Suppressor macrophage treated with lipopolysaccharide for 1 hour (primary cell): ENCODE measurements around the gene MAP3K9.

Source experiments
- DNase-seq, 3 donors: peaks; one replicate each; pipeline ENCODE4 v3.0.0-alpha.2; 2020 to 2022

Gene MAP3K9

GRCh38 chr14:70780396-70781075 lies 28.8 kb downstream of the MAP3K9 start:
- peak; percentile 25 to 51 (median 45) for DNase-seq

- DNase-seq, result no peak
These were observed 29.6 kb downstream of the MAP3K9 start for GRCh38 chr14:70779667-70780066.

- no peak for DNase-seq
These were observed 33.1 kb downstream of the MAP3K9 start for GRCh38 chr14:70776197-70776596.

GRCh38 chr14:70773182-70773862 lies 36.0 kb downstream of the MAP3K9 start:
- DNase-seq, result no peak

GRCh38 chr14:70771781-70772212 lies 37.5 kb downstream of the MAP3K9 start:
- DNase-seq, result no peak

GRCh38 chr14:70770490-70770889 lies 38.8 kb downstream of the MAP3K9 start:
- no peak for DNase-seq

- DNase-seq, result no peak
These were observed 49.9 kb downstream of the MAP3K9 start for GRCh38 chr14:70759398-70759797.

GRCh38 chr14:70755655-70756054 lies 53.7 kb downstream of the MAP3K9 start:
- DNase-seq, result no peak

GRCh38 chr14:70754991-70755390 lies 54.3 kb downstream of the MAP3K9 start:
- DNase-seq, result no peak

GRCh38 chr14:70753518-70753953 lies 55.8 kb downstream of the MAP3K9 start:
- no peak for DNase-seq

- DNase-seq, result no peak
These were observed 60.9 kb downstream of the MAP3K9 start for GRCh38 chr14:70748422-70748821.

- no peak for DNase-seq
These were observed 64.7 kb downstream of the MAP3K9 start for GRCh38 chr14:70744641-70745040.

- no peak for DNase-seq
These were observed 67.0 kb downstream of the MAP3K9 start for GRCh38 chr14:70742316-70742715.

- no peak for DNase-seq
These were observed 67.8 kb downstream of the MAP3K9 start for GRCh38 chr14:70741482-70741881.

- no peak for DNase-seq
These were observed 74.3 kb downstream of the MAP3K9 start for GRCh38 chr14:70735043-70735442.

GRCh38 chr14:70731447-70732239 lies 77.7 kb downstream of the MAP3K9 start:
- DNase-seq, result no peak

GRCh38 chr14:70730393-70730792 lies 78.9 kb downstream of the MAP3K9 start:
- DNase-seq, result no peak

- DNase-seq, result no peak
These were observed 82.5 kb downstream of the MAP3K9 start for GRCh38 chr14:70726651-70727375.

GRCh38 chr14:70724944-70725343 lies 84.4 kb downstream of the MAP3K9 start:
- no peak for DNase-seq

GRCh38 chr14:70724110-70724509 lies 85.2 kb downstream of the MAP3K9 start:
- DNase-seq, result no peak

- no peak for DNase-seq
These were observed 86.0 kb downstream of the MAP3K9 start for GRCh38 chr14:70723276-70723675.

GRCh38 chr14:70722418-70722817 lies 86.9 kb downstream of the MAP3K9 start:
- DNase-seq, result no peak

GRCh38 chr14:70721542-70721941 lies 87.8 kb downstream of the MAP3K9 start:
- DNase-seq, result no peak
